ENCODE results near the gene ULK2.

Gene ULK2

GRCh38 chr17:19739241-19740201, 128.2 kb downstream of the ULK2 start:
- TF ChIP-seq CTCF (IDR thresholded peaks at IDR 0.05; ENCODE audit: insufficient read depth, low read length, missing control alignments) = no peak
- no peak overlapping the region for H3K4me3 ChIP-seq (ENCODE audit: low read depth, low read length)
- ChIA-PET CTCF (interaction anchor here (0.5 to 19.5 kb wide), 2 partner anchors 25 to 285 kb away, joined by 3 to 217 read pairs; no protein-coding TSS in a partner anchor), POLR2A (no interaction called here)
- no peak for DNase-seq (ENCODE audit: low read depth, low spot score)

GRCh38 chr17:19738757-19739156, 129.0 kb downstream of the ULK2 start:
- TF ChIP-seq CTCF (IDR thresholded peaks at IDR 0.05; ENCODE audit: insufficient read depth, low read length, missing control alignments) = no peak

DNA sequence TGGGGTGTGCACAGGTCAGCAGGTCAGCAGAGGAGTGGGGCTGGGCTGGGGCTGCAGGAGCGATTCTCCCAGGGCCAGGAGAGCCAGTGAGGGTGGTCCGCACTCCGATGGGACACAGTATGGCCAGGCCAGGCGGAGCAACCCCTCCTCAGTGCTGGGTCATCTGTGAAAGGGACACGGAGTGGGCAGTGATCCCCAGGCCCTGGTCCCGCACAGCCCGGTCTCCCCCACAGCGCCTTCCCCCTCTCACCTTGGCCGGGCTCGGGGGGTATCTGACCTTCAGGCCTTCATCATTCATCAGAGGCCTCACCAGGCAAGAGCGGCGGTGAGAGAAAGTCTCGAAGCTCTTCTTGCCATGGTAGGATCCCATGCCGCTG, 129.7 kb downstream of the ULK2 start:
- CTCF ChIA-PET = interaction anchor here (0.7 to 1.0 kb wide), 2 partner anchors 9 to 24 kb away, joined by 3 read pairs; no protein-coding TSS in a partner anchor
- POLR2A ChIA-PET = no interaction called here
- no peak for TF ChIP-seq CTCF (IDR thresholded peaks at IDR 0.05; ENCODE audit: insufficient read depth, low read length, missing control alignments)
- no peak for DNase-seq (ENCODE audit: low read depth, low spot score)
- no peak overlapping the region for H3K4me3 ChIP-seq (ENCODE audit: low read depth, low read length)

More at GRCh38 chr17:19738757-19739156, 129.0 kb downstream of the ULK2 start:
- ChIA-PET CTCF (no interaction called here), POLR2A (no interaction called here)
- H3K4me3 ChIP-seq (ENCODE audit: low read depth, low read length) = no peak overlapping the region
- no peak for DNase-seq (ENCODE audit: low read depth, low spot score)

DNA sequence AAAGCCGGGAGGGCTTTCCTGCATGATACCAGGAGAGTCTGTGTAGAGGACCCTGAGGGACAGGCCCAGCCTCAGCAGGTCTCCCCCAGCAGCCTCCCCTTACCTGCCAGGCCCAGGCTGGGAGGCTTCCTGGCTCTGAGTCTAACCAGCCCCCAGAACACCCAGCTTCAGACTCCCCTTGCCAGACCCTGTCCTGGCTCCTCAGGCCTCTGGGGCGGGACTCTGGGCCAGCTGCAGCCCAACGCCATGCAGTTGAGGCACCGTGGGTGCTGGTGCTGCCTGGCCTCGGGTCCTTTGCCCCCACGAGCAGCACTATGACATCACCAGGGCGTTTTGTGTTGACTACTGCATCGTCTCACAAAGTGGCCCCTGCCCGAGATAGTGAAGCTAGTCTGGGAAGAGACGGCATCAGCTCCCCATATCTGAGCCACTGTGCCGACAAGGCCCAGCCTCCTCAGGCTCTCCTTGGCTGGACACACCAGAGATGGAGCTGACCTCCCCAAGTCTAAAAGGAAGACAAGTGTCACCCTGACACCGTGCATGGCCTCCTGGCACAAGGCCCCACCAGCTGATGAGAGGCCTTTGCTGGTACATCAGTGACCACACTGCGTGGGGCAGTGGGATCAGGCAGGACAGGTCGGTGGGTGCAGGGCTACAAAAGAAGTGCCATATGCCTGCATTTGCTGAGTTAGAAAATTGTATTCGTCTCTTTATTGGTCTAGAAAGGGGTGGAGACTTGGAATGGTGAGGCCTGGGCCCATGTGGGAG, 130.2 kb downstream of the ULK2 start:
- ChIA-PET POLR2A (no interaction called here), CTCF (interaction anchor here (0.5 to 1.0 kb wide), 3 partner anchors 9 to 1362 kb away, joined by 3 to 4 read pairs (median 3); no protein-coding TSS in a partner anchor)
- TF ChIP-seq CTCF (IDR thresholded peaks at IDR 0.05; ENCODE audit: insufficient read depth, low read length, missing control alignments) = no peak
- no peak for DNase-seq (ENCODE audit: low read depth, low spot score)
- H3K4me3 ChIP-seq (ENCODE audit: low read depth, low read length) = no peak overlapping the region

DNA sequence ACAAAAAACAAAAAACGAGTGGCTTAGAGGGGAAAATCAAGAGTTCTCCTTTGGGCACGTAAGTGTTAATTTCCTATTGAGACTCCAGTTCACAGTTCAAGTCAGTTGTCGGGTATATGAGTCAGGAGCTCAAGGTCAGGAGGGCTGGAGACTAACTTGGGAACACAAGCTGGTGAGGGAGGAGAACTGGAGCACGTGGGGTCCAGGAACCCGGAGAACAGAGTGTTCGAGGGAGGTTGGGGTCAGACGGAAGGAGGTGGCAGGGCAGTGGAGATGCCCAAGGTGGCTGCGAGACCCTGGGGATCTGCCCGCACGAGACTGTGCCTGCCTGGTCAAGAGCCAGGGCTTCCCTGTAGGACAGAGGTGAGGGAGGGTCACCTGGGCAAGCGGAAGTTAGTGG, 131.7 kb downstream of the ULK2 start:
- CTCF ChIA-PET = interaction anchor here (0.9 to 1.3 kb wide), 3 partner anchors 8 to 30 kb away, joined by 3 to 5 read pairs (median 3); no protein-coding TSS in a partner anchor

More for the DNA sequence above, 131.7 kb downstream of the ULK2 start:
- H3K4me3 ChIP-seq (ENCODE audit: low read depth, low read length) = no peak overlapping the region
- POLR2A ChIA-PET = no interaction called here
- TF ChIP-seq CTCF (IDR thresholded peaks at IDR 0.05; ENCODE audit: insufficient read depth, low read length, missing control alignments) = no peak
- DNase-seq (ENCODE audit: low read depth, low spot score) = no peak

All from AG04449 (cell line).